Esophagus (tissue), 2 donors: ENCODE results near the gene HMGN4. TPM values are rescaled to one million over a fixed set of nuclear protein-coding genes. Genes with fewer than 3 reads are reported as not detected.
A peak's percentile ranks its signal among the peaks of the same experiment; 100 is the strongest.
"Not testable (repeated sequence)": the region's sequence is repeated elsewhere in the genome, so short reads cannot be mapped to it uniquely, and the experiment has no call there.

Experiments used
- H3K27ac ChIP-seq, 2 donors: one replicate each; pipeline ENCODE4 v1.5.1; 2013; ENCODE audit warnings: low read depth in 2 of 2, mild to moderate bottlenecking in 2 of 2, inconsistent platforms in 1 of 2, low read length in 1 of 2, moderate library complexity in 1 of 2
- H3K27me3 ChIP-seq, 2 donors: one replicate each; pipeline ENCODE4 v1.6.1; 2013; ENCODE audit warnings: low read length in 2 of 2, control low read depth in 1 of 2, mild to moderate bottlenecking in 1 of 2; ENCODE audit not compliant: insufficient read depth in 2 of 2, control insufficient read depth in 1 of 2
- H3K36me3 ChIP-seq, 2 donors: one replicate each; pipeline ENCODE4 v1.6.1; 2013; ENCODE audit warnings: low read length in 1 of 2; ENCODE audit not compliant: control insufficient read depth in 2 of 2, insufficient read depth in 2 of 2
- H3K4me1 ChIP-seq, 2 donors: one replicate each; pipeline ENCODE4 v1.6.1; 2013; ENCODE audit warnings: low read length in 1 of 2; ENCODE audit not compliant: control insufficient read depth in 2 of 2, insufficient read depth in 2 of 2
- H3K4me3 ChIP-seq, 2 donors: one replicate each; pipeline ENCODE4 v1.5.1; 2013; ENCODE audit warnings: low read length in 2 of 2, mild to moderate bottlenecking in 2 of 2, low read depth in 1 of 2, moderate library complexity in 1 of 2
- H3K9me3 ChIP-seq, 2 donors: one replicate each; pipeline ENCODE4 v1.6.1; 2013; ENCODE audit warnings: mild to moderate bottlenecking in 2 of 2, low read depth in 1 of 2, low read length in 1 of 2, moderate library complexity in 1 of 2; ENCODE audit not compliant: control insufficient read depth in 2 of 2, insufficient read depth in 1 of 2
- WGBS, 2 donors: extraction: QIAGEN DNeasy Blood & Tissue Kit; methylation state at CpG; one replicate each; pipeline ENCODE4 v1.1.7; 2013; 5-methylcytosine and 5-hydroxymethylcytosine counted together
- polyA plus RNA-seq, 2 donors: library from polyadenylated mRNA; stranded (reverse); fragments of 200-250 nt; gene quantifications; one replicate each; pipeline ENCODE4 v1.2.3, GENCODE V29; 2013
- donor health status: healthy with polysubstance abuse.
- donor health status: Bipolar disorder and iron deficiency.

The HMGN4 gene
- polyA plus RNA-seq, 2 donors = 6.4 to 27.5 TPM

DNA sequence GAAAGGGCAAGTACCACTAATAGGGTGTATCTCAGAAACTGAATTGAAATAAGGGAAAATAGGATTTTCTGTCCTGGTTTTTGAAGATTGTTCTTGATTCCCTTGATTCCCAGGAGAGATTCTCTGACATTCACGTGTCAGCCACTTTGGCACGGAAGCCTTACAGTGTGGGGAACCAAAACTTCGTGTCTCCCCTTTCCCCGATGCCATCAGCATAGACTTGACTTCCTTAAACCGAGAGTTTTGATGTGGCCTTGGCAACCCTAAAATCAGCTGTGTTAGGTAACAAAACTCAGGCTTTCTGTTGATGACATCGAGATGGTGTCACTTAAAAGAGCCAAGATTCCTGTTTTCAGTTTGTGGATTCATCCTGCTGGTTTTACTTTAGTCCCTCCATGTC lies 7.5 kb downstream of the HMGN4 start:
- H3K4me1 ChIP-seq = peaks cover 0 to 2% of the 10 kb centered on the region in 2 donors
- H3K27me3 ChIP-seq = no peaks in the 10 kb centered on the region
- H3K36me3 ChIP-seq = no peaks in the 10 kb centered on the region
- no peak overlapping the region for H3K4me3 ChIP-seq
- 86 to 93% methylated on average over 6 of the region's 6 CpGs for WGBS, 2 donors
- no peak overlapping the region for H3K27ac ChIP-seq
- no peaks in the 10 kb centered on the region for H3K9me3 ChIP-seq

- H3K36me3 ChIP-seq, H3K27ac ChIP-seq, H3K4me3 ChIP-seq, H3K27me3 ChIP-seq, H3K9me3 ChIP-seq, H3K4me1 ChIP-seq: not testable (repeated sequence)
- 95 to 97% methylated on average over 18 of the region's 18 CpGs for WGBS, 2 donors
Measured at GRCh38 chr6:26547363-26547762, 9.2 kb downstream of the HMGN4 start.

DNA sequence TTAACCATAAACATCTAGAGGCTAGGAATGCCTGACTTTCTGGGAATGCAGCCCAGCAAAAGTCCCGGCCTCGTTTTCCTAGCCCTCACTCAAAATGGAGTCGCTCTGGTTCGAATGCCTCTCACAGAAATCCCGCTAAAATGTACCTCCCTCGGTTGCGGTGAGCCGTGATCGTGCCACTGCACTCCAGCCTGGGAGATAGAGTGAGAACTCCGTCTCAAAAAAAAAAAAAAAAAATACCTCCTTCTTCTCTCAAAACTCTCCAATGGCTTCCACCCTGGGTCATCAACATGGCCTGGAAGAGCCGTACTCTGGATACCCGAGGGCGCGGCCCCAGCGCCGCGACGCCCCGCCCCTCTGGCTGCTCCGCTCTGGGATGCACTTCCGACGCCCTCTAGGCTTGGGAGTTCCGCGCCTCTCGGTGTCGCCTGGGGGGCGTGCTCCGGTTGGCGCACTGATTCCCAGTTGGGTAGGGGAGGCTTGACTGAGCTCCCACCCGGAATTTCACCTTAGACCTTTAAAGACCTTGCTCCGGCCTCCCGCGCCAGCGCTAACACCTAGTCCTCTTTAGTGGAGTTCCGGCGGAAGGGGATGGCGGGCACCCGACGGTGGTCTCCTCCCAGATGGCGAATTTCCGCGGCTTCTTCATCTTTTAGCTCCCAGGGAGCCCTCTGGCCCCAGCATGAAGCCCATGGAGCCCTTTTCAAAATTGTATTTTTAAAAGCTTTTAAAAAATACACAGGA lies 12.3 kb downstream of the HMGN4 start:
- H3K4me1 ChIP-seq = peaks cover 0 to 2% of the 10 kb centered on the region in 2 donors
- WGBS, 2 donors = 5 to 9% methylated on average over 42 of the region's 42 CpGs
- H3K27me3 ChIP-seq = no peaks in the 10 kb centered on the region
- H3K36me3 ChIP-seq = no peaks in the 10 kb centered on the region
- peak overlapping the region; percentile 60 to 68 for H3K4me3 ChIP-seq
- peak overlapping the region in 1 of 2 donors; percentile 16 for H3K27ac ChIP-seq
- no peaks in the 10 kb centered on the region for H3K9me3 ChIP-seq

DNA sequence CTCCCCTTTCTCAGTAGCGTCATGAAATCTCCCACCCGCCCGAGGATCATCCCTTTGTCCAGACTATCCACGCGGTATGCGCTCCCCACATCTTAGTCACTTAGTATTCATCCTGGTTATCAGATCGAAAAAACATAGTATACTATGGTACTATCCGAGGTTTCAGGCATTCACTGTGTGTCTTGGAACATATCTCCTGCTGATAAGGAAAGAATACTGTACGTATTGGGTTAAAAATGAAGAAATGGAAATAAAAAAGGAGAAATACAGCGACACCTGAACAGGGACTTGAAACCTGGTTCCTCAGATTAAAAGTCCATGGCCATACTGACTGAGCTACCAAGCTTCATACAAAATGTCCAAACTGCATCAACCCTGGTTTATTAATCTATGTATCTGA lies 14.0 kb downstream of the HMGN4 start:
- peaks cover 0 to 2% of the 10 kb centered on the region in 2 donors for H3K4me1 ChIP-seq
- no peak overlapping the region for H3K27ac ChIP-seq
- H3K4me3 ChIP-seq = no peak overlapping the region
- H3K9me3 ChIP-seq = no peaks in the 10 kb centered on the region
- no peaks in the 10 kb centered on the region for H3K36me3 ChIP-seq
- 87 to 94% methylated on average over 10 of the region's 10 CpGs for WGBS, 2 donors
- no peaks in the 10 kb centered on the region for H3K27me3 ChIP-seq

DNA sequence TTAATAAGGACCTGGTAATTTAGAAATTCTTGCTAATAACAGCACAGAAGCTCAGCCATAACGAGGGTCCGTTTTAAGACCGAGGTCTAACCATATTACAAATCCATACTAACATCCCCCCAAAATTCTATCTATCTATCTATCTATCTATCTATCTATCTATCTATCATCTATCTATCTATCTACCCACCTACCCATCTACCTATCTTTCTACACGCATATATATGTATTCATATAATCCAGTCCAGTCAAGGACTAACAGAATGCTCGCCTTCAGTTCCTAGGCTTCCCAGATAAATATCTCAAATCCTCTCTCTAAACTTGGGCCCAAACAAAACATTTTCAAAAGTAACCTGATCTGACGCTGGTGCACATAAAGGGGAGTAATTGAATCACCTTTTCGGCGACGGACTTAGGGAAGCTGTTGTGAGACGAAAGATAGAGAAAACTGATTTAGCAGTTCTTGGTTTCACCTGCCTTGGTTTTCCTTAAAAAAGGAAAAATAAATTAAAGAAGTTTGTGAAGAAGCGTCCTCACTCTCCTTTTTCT lies 14.5 kb downstream of the HMGN4 start:
- Histone ChIP-seq H3K36me3 (no peaks in the 10 kb centered on the region), H3K4me1 (peaks cover 0 to 2% of the 10 kb centered on the region in 2 donors), H3K4me3 (peak overlapping the region in 1 of 2 donors; percentile 64), H3K27ac (no peak overlapping the region), H3K9me3 (no peaks in the 10 kb centered on the region), H3K27me3 (no peaks in the 10 kb centered on the region)
- WGBS, 2 donors = 48 to 53% methylated on average over 11 of the region's 11 CpGs

DNA sequence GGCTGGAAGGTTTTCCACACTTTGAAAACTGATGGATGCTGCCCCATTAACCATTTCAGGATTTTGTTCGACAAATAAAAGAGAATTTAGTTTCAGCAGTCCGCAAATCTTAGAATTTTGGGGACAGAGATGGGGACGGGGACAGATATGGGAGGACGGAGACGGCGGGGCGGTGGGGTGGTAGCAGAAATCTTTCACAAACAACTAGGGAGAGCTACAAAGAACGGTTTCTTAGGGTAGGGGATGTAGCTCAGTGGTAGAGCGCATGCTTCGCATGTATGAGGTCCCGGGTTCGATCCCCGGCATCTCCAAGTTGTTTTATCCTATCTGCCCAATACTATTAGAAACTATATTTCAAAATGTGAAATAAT lies 15.1 kb downstream of the HMGN4 start:
- Histone ChIP-seq H3K36me3 (no peaks in the 10 kb centered on the region), H3K4me3 (peak overlapping the region in 1 of 2 donors; percentile 64)
- 0 to 2% methylated on average over 13 of the region's 13 CpGs for WGBS, 2 donors

DNA sequence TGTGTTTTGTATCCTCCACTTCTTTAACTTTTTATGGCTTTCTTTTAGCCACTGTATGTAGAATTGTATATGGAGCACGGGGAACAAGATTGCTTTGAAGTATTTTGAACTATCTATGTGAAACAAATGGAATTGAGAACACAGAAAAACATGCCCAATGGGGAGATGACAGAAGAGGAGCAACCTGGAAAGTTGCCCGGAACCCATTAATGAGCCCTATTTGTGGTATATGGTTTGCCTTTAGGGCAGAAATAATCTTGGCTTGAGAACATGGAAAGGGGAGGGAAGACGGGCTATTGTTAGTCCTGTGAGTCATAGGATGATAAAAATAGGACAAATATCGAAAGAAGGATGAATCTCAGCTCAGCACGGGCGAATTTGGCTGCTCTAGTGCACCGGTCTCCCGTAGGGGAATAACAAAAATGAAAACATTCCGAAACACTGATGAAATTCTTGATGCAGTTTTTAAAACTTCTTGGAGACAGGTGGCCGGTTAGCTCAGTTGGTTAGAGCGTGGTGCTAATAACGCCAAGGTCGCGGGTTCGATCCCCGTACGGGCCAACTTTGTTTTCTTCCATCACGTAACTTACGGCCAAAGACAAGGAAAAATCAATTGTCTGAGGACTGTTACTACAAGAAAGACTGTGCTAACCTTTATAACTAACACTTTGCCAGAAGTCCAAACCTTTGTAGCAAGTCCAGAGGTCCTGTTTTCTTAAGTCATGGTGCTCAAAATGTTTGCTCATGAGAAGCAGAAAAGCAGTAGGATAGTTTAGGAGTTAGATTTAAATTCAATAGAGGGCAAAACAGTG lies 15.7 kb downstream of the HMGN4 start:
- 0 to 1% methylated on average over 19 of the region's 19 CpGs for WGBS, 2 donors
- Histone ChIP-seq H3K4me1 (peaks cover 0 to 2% of the 10 kb centered on the region in 2 donors), H3K9me3 (no peaks in the 10 kb centered on the region), H3K4me3 (peak overlapping the region; percentile 38 to 64), H3K27me3 (no peaks in the 10 kb centered on the region), H3K36me3 (no peaks in the 10 kb centered on the region), H3K27ac (peak overlapping the region; percentile 60 to 69)

More for the DNA sequence above, 15.1 kb downstream of the HMGN4 start:
- Histone ChIP-seq H3K9me3 (no peaks in the 10 kb centered on the region), H3K4me1 (peaks cover 0 to 2% of the 10 kb centered on the region in 2 donors), H3K27me3 (no peaks in the 10 kb centered on the region), H3K27ac (no peak overlapping the region)

- Histone ChIP-seq H3K27ac (no peak overlapping the region), H3K27me3 (no peaks in the 10 kb centered on the region), H3K4me1 (peaks cover 0 to 2% of the 10 kb centered on the region in 2 donors), H3K4me3 (peak overlapping the region in 1 of 2 donors; percentile 20), H3K36me3 (no peaks in the 10 kb centered on the region), H3K9me3 (no peaks in the 10 kb centered on the region)
- WGBS, 2 donors = 9 to 15% methylated on average over 1 of the region's 1 CpG
Measured at GRCh38 chr6:26554447-26554696, 16.2 kb downstream of the HMGN4 start.

DNA sequence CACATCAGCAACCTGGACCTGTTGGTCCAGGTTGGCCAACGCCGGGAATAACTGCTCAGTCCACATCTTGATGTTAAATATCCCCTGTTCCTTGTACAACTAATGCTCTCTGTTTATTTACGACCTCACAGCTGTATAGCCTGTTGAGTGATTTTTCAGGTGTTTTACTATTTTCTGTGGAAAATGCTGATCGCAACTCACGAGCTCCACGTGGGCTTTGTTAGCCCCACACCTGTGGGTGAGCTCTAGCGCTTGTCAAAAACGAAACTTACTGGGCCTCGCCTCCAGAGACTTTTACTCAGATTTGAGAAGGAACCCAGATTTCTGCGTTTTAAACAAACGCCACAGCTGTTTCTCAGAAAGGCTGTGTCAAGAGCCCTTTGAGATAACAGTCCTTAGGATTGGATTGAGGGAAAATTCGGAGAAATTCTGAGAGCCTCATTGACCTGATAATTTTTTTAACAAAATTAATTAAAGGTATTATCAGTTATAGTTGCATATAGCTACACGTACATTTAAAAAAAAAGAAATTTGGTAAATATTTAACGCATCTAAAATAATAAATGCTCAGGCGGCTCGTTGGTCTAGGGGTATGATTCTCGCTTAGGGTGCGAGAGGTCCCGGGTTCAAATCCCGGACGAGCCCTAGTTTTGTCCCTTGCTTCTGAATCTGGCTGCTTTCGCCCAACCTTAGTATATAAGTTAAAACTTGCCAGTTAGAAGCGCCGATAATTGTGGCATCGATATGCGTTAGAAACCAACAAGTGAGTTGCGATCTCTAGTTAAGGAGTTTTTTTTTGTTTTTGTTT lies 16.7 kb downstream of the HMGN4 start:
- Histone ChIP-seq H3K27me3 (no peaks in the 10 kb centered on the region), H3K4me3 (peak overlapping the region in 1 of 2 donors; percentile 20), H3K36me3 (no peaks in the 10 kb centered on the region), H3K4me1 (peaks cover 0 to 2% of the 10 kb centered on the region in 2 donors), H3K9me3 (no peaks in the 10 kb centered on the region), H3K27ac (peak overlapping the region in 1 of 2 donors; percentile 18)
- WGBS, 2 donors = 12 to 17% methylated on average over 27 of the region's 27 CpGs
